Heart left ventricle (tissue), 16 donors: ENCODE data around the gene KLRC4. TPM values are rescaled to one million over a fixed set of nuclear protein-coding genes. Genes with fewer than 3 reads are reported as not detected.
A peak's percentile ranks its signal among the peaks of the same experiment; 100 is the strongest.
"Not testable (repeated sequence)": the region's sequence is repeated elsewhere in the genome, so short reads cannot be mapped to it uniquely, and the experiment has no call there.

ENCODE experiments used
- ATAC-seq, 4 donors: fragments of 200-7000 bp; cut with Tn5 transposase; one replicate each; pipeline ENCODE4 v1.9.1; 2020 to 2022; ENCODE audit warnings: moderate library complexity in 4 of 4, mild to moderate bottlenecking in 3 of 4, moderate number of reproducible peaks in 1 of 4
- DNase-seq, 5 donors: peaks; one replicate each; pipeline ENCODE4 v3.0.0-alpha.2; 2020
- H3K27ac ChIP-seq, 12 donors: fragments of 200-600 bp; sonication (generic) in 4 of 12; one replicate each; pipeline versions ENCODE4 v1.5.0 to v1.8.0; 2016 to 2022; ENCODE audit warnings: mild to moderate bottlenecking in 2 of 12
- H3K27me3 ChIP-seq, 9 donors: fragments of 200-600 bp; sonication (generic) in 2 of 9; one replicate each; pipeline versions ENCODE4 v1.5.1 to v1.8.0; 2016 to 2022; ENCODE audit warnings: mild to moderate bottlenecking in 3 of 9
- H3K36me3 ChIP-seq, 9 donors: fragments of 200-600 bp; sonication (generic) in 2 of 9; one replicate each; pipeline versions ENCODE4 v1.5.0 to v1.8.0; 2018 to 2022; ENCODE audit warnings: mild to moderate bottlenecking in 2 of 9
- H3K4me1 ChIP-seq, 12 donors: fragments of 200-600 bp; sonication (generic) in 4 of 12; one replicate each; pipeline versions ENCODE4 v1.5.0 to v1.8.0; 2016 to 2022; ENCODE audit warnings: mild to moderate bottlenecking in 3 of 12
- H3K4me3 ChIP-seq, 12 donors: fragments of 200-600 bp; sonication (generic) in 4 of 12; one replicate each; pipeline versions ENCODE4 v1.5.0 to v1.8.0; 2017 to 2022; ENCODE audit warnings: mild to moderate bottlenecking in 9 of 12, moderate library complexity in 4 of 12
- H3K9me3 ChIP-seq, 12 donors: fragments of 200-600 bp; sonication (generic) in 4 of 12; one replicate each; pipeline versions ENCODE4 v1.5.0 to v1.8.0; 2016 to 2022; ENCODE audit warnings: mild to moderate bottlenecking in 1 of 12
- CTCF ChIP-seq, 12 donors: fragments of 200-600 bp; sonication (generic) in 4 of 12; IDR thresholded peaks; one replicate each; pipeline versions ENCODE4 v1.5.0 to v1.8.0; 2018 to 2022; ENCODE audit warnings: antibody characterized with exemption in 12 of 12, mild to moderate bottlenecking in 5 of 12
- POLR2A ChIP-seq, 2 donors: fragments of 450-650 bp; IDR thresholded peaks; one replicate each; pipeline ENCODE4 v1.6.1; 2017; ENCODE audit warnings: antibody characterized with exemption in 2 of 2, mild to moderate bottlenecking in 2 of 2, moderate library complexity in 2 of 2
- WGBS, 4 donors: extraction: QIAGEN DNeasy Blood & Tissue Kit in 2 of 4; methylation state at CpG; one replicate each; pipeline versions ENCODE4 v1.1.5 to v1.1.7; 2013 to 2018; 5-methylcytosine and 5-hydroxymethylcytosine counted together
- intact Hi-C, 10 donors: fragments of 100-400 bp; cut with DNase I; formaldehyde crosslinking; loops; one replicate each; pipeline versions ENCODE4 v1.11.1 to v1.14.2; 2022
- polyA plus RNA-seq, 2 donors: library from polyadenylated mRNA; stranded (reverse); fragments of 200-250 nt; gene quantifications; one replicate each; pipeline ENCODE4 v1.2.3, GENCODE V29; 2013
- total RNA-seq, 9 donors: library from RNA; depleted of rRNA in 2 of 9; stranded (reverse); fragments of >200 nt in 2 of 9; fragmentation: NEBNext Ultra II Directional in 3 of 9; extraction: Animal tissue kit (Norgen Biotek cat#: 25700) in 3 of 9; gene quantifications; one replicate each; pipeline versions ENCODE4 v1.1.0 to v1.2.4, GENCODE V29; 2016 to 2023
- donor health status: ischemic (EF 13 %, LVEDD 7.1; RV severe dilation, severe dysfunction).
- donor health status: healthy with polysubstance abuse.
- donor health status: DM: no; HTN: yes; CAD: no.
- donor health status: DM: no; HTN: no; CAD: no.
- donor health status: ischemic (EF 25% LVEDD 6.9; RV normal size, moderate dysfunction).
- donor health status: ischemic (EF 25% LVEDD 5.7; RV mildly dilated, moderate dysfunction).
- donor health status: healthy.
- donor health status: DM: yes; HTN: yes; CAD: no.
- donor health status: ischemic (EF 35%, LVEDD 5.7; RV mildly dilated, moderate dysfunction).
- donor health status: nonischemic (EF 11% LVEDD 7.7; RV severe dilation, severe dysfunction).
- donor health status: DM: yes; HTN: yes; CAD: no.
- donor health status: PGD.
- donor health status: ischemic (EF 29% LVEDD 5.4; RV normal size, mild dysfunction).
- donor health status: nonischemic (EF 23%, LVEDD 6.1; RV moderate dilation, normal function).

Gene KLRC4
- total and polyA plus RNA-seq, 11 donors, result 1.1 TPM; not detected in 10

GRCh38 chr12:10374624-10375018 lies 34.9 kb downstream of the KLRC4 start:
- no peaks in the 10 kb centered on the region for H3K9me3 ChIP-seq
- no peak for TF ChIP-seq POLR2A (IDR thresholded peaks at IDR 0.05)
- no peak for TF ChIP-seq CTCF (IDR thresholded peaks at IDR 0.05)
- DNase-seq, result no peak
- H3K4me1 ChIP-seq, result peaks cover 0 to 25% (median 0%) of the 10 kb centered on the region in 12 donors
- H3K27me3 ChIP-seq, result no peaks in the 10 kb centered on the region
- 92 to 95% (median 93%) methylated on average over 3 of the region's 3 CpGs for WGBS, 4 donors
- H3K36me3 ChIP-seq, result peaks cover 0 to 3% (median 0%) of the 10 kb centered on the region in 9 donors
- H3K27ac ChIP-seq, result peak overlapping the region in 1 of 12 donors; percentile 2
- intact Hi-C loops, result no loop called here
- no peak for ATAC-seq
- no peak overlapping the region for H3K4me3 ChIP-seq

- peak overlapping the region in 1 of 12 donors; percentile 47 for H3K27ac ChIP-seq
- intact Hi-C loops, result no loop called here
These were observed 37.0 kb downstream of the KLRC4 start for GRCh38 chr12:10372559-10372958.

GRCh38 chr12:10371893-10372535 lies 37.5 kb downstream of the KLRC4 start:
- H3K4me3 ChIP-seq, ATAC-seq, H3K27me3 ChIP-seq, H3K36me3 ChIP-seq, intact Hi-C loops, H3K9me3 ChIP-seq, DNase-seq: not testable (repeated sequence)
- Histone ChIP-seq H3K4me1 (peaks cover 0 to 35% (median 0%) of the 10 kb centered on the region in 12 donors), H3K27ac (peak overlapping the region in 1 of 12 donors; percentile 47)
- 72 to 79% (median 75%) methylated on average over 6 of the region's 6 CpGs for WGBS, 4 donors

More at GRCh38 chr12:10372559-10372958, 37.0 kb downstream of the KLRC4 start:
- WGBS, 4 donors, result 25 to 44% (median 30%) methylated on average over 1 of the region's 1 CpG
- Histone ChIP-seq H3K27me3 (no peaks in the 10 kb centered on the region), H3K4me1 (peaks cover 0 to 35% (median 0%) of the 10 kb centered on the region in 12 donors), H3K9me3 (no peaks in the 10 kb centered on the region), H3K36me3 (peaks cover 0 to 1% (median 0%) of the 10 kb centered on the region in 9 donors), H3K4me3 (no peak overlapping the region)
- peak in 3 of 4 donors; percentile 52 to 71 (median 63) for ATAC-seq
- no peak for TF ChIP-seq CTCF (IDR thresholded peaks at IDR 0.05)
- no peak for TF ChIP-seq POLR2A (IDR thresholded peaks at IDR 0.05)
- DNase-seq, result peak in 3 of 5 donors; percentile 38 to 69 (median 50)

- no peaks in the 10 kb centered on the region for H3K9me3 ChIP-seq
- TF ChIP-seq CTCF (IDR thresholded peaks at IDR 0.05) (no peak), POLR2A (IDR thresholded peaks at IDR 0.05) (no peak)
- no peaks in the 10 kb centered on the region for H3K36me3 ChIP-seq
- no peak overlapping the region for H3K4me3 ChIP-seq
- no peaks in the 10 kb centered on the region for H3K27me3 ChIP-seq
- intact Hi-C loops, result loop anchor here in 1 of 10 donors (10.0 kb wide), 2 partner anchors 135 to 355 kb away; partner anchors contain the start of gene YBX3
- ATAC-seq (no peak), DNase-seq (no peak)
- 92 to 94% (median 93%) methylated on average over 8 of the region's 8 CpGs for WGBS, 4 donors
- H3K27ac ChIP-seq, result peak overlapping the region in 2 of 12 donors; percentile 9 to 71
- peaks cover 0 to 52% (median 8%) of the 10 kb centered on the region in 12 donors for H3K4me1 ChIP-seq
These were observed 39.8 kb downstream of the KLRC4 start for GRCh38 chr12:10369557-10370415.
